Measurements from ENCODE around the gene HSPA9. TPM values are rescaled to one million over a fixed set of nuclear protein-coding genes. Genes with fewer than 3 reads are reported as not detected.

Gene HSPA9
- total RNA-seq, 2 experiments from 2014 or later = 168 to 183 TPM

- POLR2A ChIA-PET = interaction anchor here (0.5 to 3.0 kb wide), 24 partner anchors 8 to 799 kb away, joined by 3 to 56 read pairs (median 4); partner anchors contain the start of genes CDC23, CDC25C, EGR1 and FAM53C
- Mint-ChIP-seq H3K9me3 (no peaks in the 10 kb centered on the region), H3K27ac (peak within 1 kb of the TSS; percentile 99), H3K4me1 (peaks cover 50% of the 10 kb centered on the region), H3K27me3 (no peaks in the 10 kb centered on the region), H3K36me3 (peaks cover 4% of the 10 kb centered on the region), H3K4me3 (peak within 1 kb of the TSS; percentile 98)
- ATAC-seq (ENCODE audit: low read depth) = peak; percentile 92
- DNase-seq = peak; percentile 97
These were observed 32.1 kb downstream of the HSPA9 start, which contains the start of gene ETF1 for GRCh38 chr5:138542956-138543729. Gene ETF1, minus strand, starts transcription at chr5:138543236. Its CDS starts 318 bp downstream, at chr5:138542918.

GRCh38 chr5:138542180-138542955 lies 32.8 kb downstream of the HSPA9 start:
- H3K4me3 Mint-ChIP-seq = peak overlapping the region; percentile 98
- H3K36me3 Mint-ChIP-seq = peaks cover 4% of the 10 kb centered on the region
- H3K4me1 Mint-ChIP-seq = peaks cover 46% of the 10 kb centered on the region
- H3K9me3 Mint-ChIP-seq = no peaks in the 10 kb centered on the region
- H3K27me3 Mint-ChIP-seq = no peaks in the 10 kb centered on the region
- ATAC-seq (ENCODE audit: low read depth) (no peak), DNase-seq (no peak)
- POLR2A ChIA-PET = interaction anchor here (0.5 to 3.0 kb wide), 16 partner anchors 8 to 751 kb away, joined by 3 to 56 read pairs (median 6); partner anchors contain the start of genes CDC23, EGR1, FAM53C and HSPA9
- H3K27ac Mint-ChIP-seq = peak overlapping the region; percentile 99

DNA sequence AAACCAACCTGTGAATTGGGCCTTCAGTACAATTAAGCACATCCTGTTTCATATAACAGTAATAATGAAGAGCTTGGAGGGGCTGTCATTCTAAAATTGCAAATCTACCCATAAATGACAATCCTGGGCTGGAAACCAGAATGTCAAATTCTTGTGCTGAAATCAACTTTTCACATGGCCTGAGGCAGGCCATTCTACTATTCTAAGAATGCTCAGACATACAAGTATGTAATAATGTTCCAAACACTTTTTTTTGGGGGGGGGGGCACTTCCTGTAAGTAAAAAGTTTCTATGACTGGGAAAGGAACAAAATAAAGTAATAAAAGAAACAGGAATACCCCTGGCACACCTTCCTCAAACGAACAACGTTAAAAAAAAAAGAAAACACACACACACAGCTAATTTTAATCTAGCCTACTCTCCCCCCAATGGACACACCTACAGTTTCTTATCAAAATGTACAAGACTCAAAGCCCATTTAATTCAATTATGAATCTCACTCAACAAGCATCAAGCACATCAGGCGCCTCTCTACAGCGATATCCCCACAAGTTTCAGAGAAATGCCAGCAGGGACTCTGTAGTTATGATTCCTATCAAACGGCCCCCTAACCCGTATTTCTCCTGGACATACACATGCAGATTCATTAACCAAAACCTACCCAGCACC lies 33.6 kb downstream of the HSPA9 start:
- ATAC-seq (ENCODE audit: low read depth) (no peak), DNase-seq (no peak)
- H3K4me3 Mint-ChIP-seq = peak overlapping the region; percentile 98
- H3K36me3 Mint-ChIP-seq = peaks cover 4% of the 10 kb centered on the region
- no peaks in the 10 kb centered on the region for H3K27me3 Mint-ChIP-seq
- H3K9me3 Mint-ChIP-seq = no peaks in the 10 kb centered on the region
- H3K4me1 Mint-ChIP-seq = peaks cover 52% of the 10 kb centered on the region
- POLR2A ChIA-PET = interaction anchor here (0.6 to 2.9 kb wide), 5 partner anchors 12 to 329 kb away, joined by 3 to 56 read pairs (median 6); partner anchors contain the start of genes CDC23 and EGR1
- H3K27ac Mint-ChIP-seq = peak overlapping the region; percentile 99

GRCh38 chr5:138539791-138540190 lies 35.4 kb downstream of the HSPA9 start:
- ATAC-seq (ENCODE audit: low read depth) (no peak), DNase-seq (no peak)
- no peak overlapping the region for H3K4me3 Mint-ChIP-seq
- H3K4me1 Mint-ChIP-seq = peaks cover 43% of the 10 kb centered on the region
- no peaks in the 10 kb centered on the region for H3K9me3 Mint-ChIP-seq
- H3K36me3 Mint-ChIP-seq = peaks cover 7% of the 10 kb centered on the region
- POLR2A ChIA-PET = interaction anchor here (0.6 kb wide), 1 partner anchor 12 kb away, joined by 3 read pairs; no protein-coding TSS in a partner anchor
- peak overlapping the region; percentile 18 for H3K27ac Mint-ChIP-seq
- H3K27me3 Mint-ChIP-seq = no peaks in the 10 kb centered on the region

GRCh38 chr5:138538943-138539627 lies 36.1 kb downstream of the HSPA9 start:
- POLR2A ChIA-PET = interaction anchor here (0.6 kb wide), 1 partner anchor 12 kb away, joined by 3 read pairs; no protein-coding TSS in a partner anchor
- Mint-ChIP-seq H3K27ac (no peak overlapping the region), H3K27me3 (no peaks in the 10 kb centered on the region), H3K36me3 (peaks cover 5% of the 10 kb centered on the region), H3K4me3 (no peak overlapping the region), H3K9me3 (no peaks in the 10 kb centered on the region), H3K4me1 (peaks cover 36% of the 10 kb centered on the region)
- DNase-seq = no peak
- no peak for ATAC-seq (ENCODE audit: low read depth)

DNA sequence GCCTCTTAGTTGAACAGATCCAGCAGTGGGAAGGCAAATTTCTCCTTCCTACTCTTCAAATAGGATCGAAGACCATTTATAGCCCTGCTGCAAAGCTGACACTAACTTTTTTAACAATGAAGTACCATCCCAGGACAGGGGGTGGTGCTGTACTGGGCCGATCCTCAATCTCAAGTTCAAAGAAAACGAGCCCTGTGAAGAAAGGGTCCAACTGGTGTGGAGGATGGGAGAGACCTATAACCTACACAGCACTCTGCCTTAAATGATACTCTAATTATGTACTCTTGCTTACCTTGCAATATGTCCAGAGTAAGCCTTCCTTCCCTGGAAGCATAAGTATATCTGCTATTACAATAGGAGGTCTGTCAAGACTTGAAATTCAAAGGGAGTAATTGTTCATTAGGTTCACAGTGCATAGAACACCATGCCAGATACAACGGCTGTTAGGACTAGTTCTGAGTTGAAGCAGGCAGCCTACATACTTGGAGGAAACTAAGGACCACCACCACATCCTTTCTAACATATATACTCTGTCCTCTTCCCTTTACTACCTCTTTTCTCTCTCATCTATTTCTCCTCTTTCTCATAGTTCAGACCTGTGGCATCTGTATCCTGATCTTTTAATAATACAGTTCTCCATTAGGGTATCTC lies 38.4 kb downstream of the HSPA9 start:
- Mint-ChIP-seq H3K27ac (peak overlapping the region; percentile 58), H3K36me3 (peaks cover 12% of the 10 kb centered on the region), H3K9me3 (no peaks in the 10 kb centered on the region), H3K4me3 (no peak overlapping the region), H3K27me3 (no peaks in the 10 kb centered on the region), H3K4me1 (peaks cover 41% of the 10 kb centered on the region)
- ATAC-seq (ENCODE audit: low read depth) = peak; percentile 50
- POLR2A ChIA-PET = no interaction called here
- no peak for DNase-seq

GRCh38 chr5:138536215-138536614 lies 39.0 kb downstream of the HSPA9 start:
- peaks cover 12% of the 10 kb centered on the region for H3K36me3 Mint-ChIP-seq
- peak; percentile 31 for ATAC-seq (ENCODE audit: low read depth)
- H3K4me3 Mint-ChIP-seq = no peak overlapping the region
- H3K27me3 Mint-ChIP-seq = no peaks in the 10 kb centered on the region
- H3K27ac Mint-ChIP-seq = peak overlapping the region; percentile 59
- DNase-seq = no peak
- POLR2A ChIA-PET = no interaction called here
- no peaks in the 10 kb centered on the region for H3K9me3 Mint-ChIP-seq
- peaks cover 38% of the 10 kb centered on the region for H3K4me1 Mint-ChIP-seq

GRCh38 chr5:138533973-138534941 lies 40.9 kb downstream of the HSPA9 start:
- H3K27ac Mint-ChIP-seq = no peak overlapping the region
- no peaks in the 10 kb centered on the region for H3K27me3 Mint-ChIP-seq
- POLR2A ChIA-PET = interaction anchor here (1.2 kb wide), 1 partner anchor 9 kb away, joined by 4 read pairs; the partner anchor contains the start of gene ETF1
- H3K4me3 Mint-ChIP-seq = no peak overlapping the region
- H3K36me3 Mint-ChIP-seq = peaks cover 15% of the 10 kb centered on the region
- no peak for ATAC-seq (ENCODE audit: low read depth)
- H3K9me3 Mint-ChIP-seq = no peaks in the 10 kb centered on the region
- peaks cover 28% of the 10 kb centered on the region for H3K4me1 Mint-ChIP-seq
- no peak for DNase-seq

- ATAC-seq (ENCODE audit: low read depth) = no peak
- no peaks in the 10 kb centered on the region for H3K27me3 Mint-ChIP-seq
- no peak for DNase-seq
- H3K4me1 Mint-ChIP-seq = peaks cover 24% of the 10 kb centered on the region
- H3K9me3 Mint-ChIP-seq = no peaks in the 10 kb centered on the region
- POLR2A ChIA-PET = no interaction called here
- no peak overlapping the region for H3K4me3 Mint-ChIP-seq
- no peak overlapping the region for H3K27ac Mint-ChIP-seq
- H3K36me3 Mint-ChIP-seq = peaks cover 12% of the 10 kb centered on the region
These were observed 45.4 kb downstream of the HSPA9 start for GRCh38 chr5:138529812-138530211.

- POLR2A ChIA-PET = no interaction called here
- DNase-seq (no peak), ATAC-seq (ENCODE audit: low read depth) (no peak)
- Mint-ChIP-seq H3K27ac (no peak overlapping the region), H3K36me3 (peaks cover 9% of the 10 kb centered on the region), H3K4me3 (no peak overlapping the region), H3K4me1 (peaks cover 24% of the 10 kb centered on the region), H3K9me3 (no peaks in the 10 kb centered on the region), H3K27me3 (no peaks in the 10 kb centered on the region)
These were observed 46.3 kb downstream of the HSPA9 start for GRCh38 chr5:138528744-138529469.

DNA sequence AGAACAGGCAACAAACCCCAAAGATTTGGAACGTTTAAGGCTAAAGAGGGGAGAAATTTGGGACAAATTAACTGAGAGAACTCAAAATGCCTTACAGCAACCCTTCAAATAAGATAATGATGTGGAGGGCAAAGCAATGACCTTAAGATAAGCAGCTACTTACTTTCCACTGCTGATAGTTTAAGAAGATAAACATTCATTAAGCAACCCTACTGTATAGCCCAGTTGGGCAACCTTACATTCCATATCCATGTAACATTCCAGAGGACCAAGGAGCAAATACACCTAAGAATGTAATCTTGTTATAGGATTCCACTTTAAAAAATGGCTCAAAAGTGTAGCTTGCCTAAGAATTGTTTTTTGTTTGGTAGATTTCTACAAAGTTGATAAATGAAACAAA lies 47.0 kb downstream of the HSPA9 start:
- peaks cover 8% of the 10 kb centered on the region for H3K36me3 Mint-ChIP-seq
- H3K4me1 Mint-ChIP-seq = peaks cover 21% of the 10 kb centered on the region
- ATAC-seq (ENCODE audit: low read depth) = no peak
- POLR2A ChIA-PET = no interaction called here
- no peaks in the 10 kb centered on the region for H3K9me3 Mint-ChIP-seq
- H3K27me3 Mint-ChIP-seq = no peaks in the 10 kb centered on the region
- no peak overlapping the region for H3K27ac Mint-ChIP-seq
- DNase-seq = no peak
- H3K4me3 Mint-ChIP-seq = no peak overlapping the region
